Psoas muscle (tissue), 8 donors: ENCODE results near the gene GOLGA8A. TPM values are rescaled to one million over a fixed set of nuclear protein-coding genes. Genes with fewer than 3 reads are reported as not detected.
"Not testable (repeated sequence)": the region's sequence is repeated elsewhere in the genome, so short reads cannot be mapped to it uniquely, and the experiment has no call there.

Source experiments
- ATAC-seq, 4 donors: fragments of 200-7000 bp; cut with Tn5 transposase; one replicate each; pipeline ENCODE4 v1.9.1; 2020; ENCODE audit warnings: moderate library complexity in 3 of 4, mild to moderate bottlenecking in 2 of 4
- DNase-seq, 2 donors: peaks; one replicate each; pipeline ENCODE4 v3.0.0-alpha.2; 2020
- H3K27ac ChIP-seq: fragments of 200-600 bp; one replicate; pipeline ENCODE4 v1.8.0; 2022
- H3K27me3 ChIP-seq, 3 donors: fragments of 200-600 bp in 1 of 3; one replicate each; pipeline versions ENCODE4 v1.6.1 to v1.8.0; 2013 to 2022; ENCODE audit warnings: low read length in 2 of 3, mild to moderate bottlenecking in 2 of 3, moderate library complexity in 1 of 3; ENCODE audit not compliant: insufficient read depth in 3 of 3
- H3K36me3 ChIP-seq, 2 donors: fragments of 200-600 bp in 1 of 2; one replicate each; pipeline versions ENCODE4 v1.6.1 to v1.8.0; 2013 to 2022; ENCODE audit warnings: low read depth in 1 of 2, mild to moderate bottlenecking in 1 of 2, moderate library complexity in 1 of 2; ENCODE audit not compliant: insufficient read depth in 1 of 2
- H3K4me1 ChIP-seq: fragments of 200-600 bp; one replicate; pipeline ENCODE4 v1.8.0; 2022
- H3K4me3 ChIP-seq: fragments of 200-600 bp; one replicate; pipeline ENCODE4 v1.8.0; 2022; ENCODE audit warnings: mild to moderate bottlenecking
- H3K9me3 ChIP-seq: fragments of 200-600 bp; one replicate; pipeline ENCODE4 v1.8.0; 2022
- WGBS, 3 donors: extraction: QIAGEN DNeasy Blood & Tissue Kit; methylation state at CpG; one replicate each; pipeline versions ENCODE4 v1.1.6 to v1.1.7; 2013; 5-methylcytosine and 5-hydroxymethylcytosine counted together
- intact Hi-C, 2 donors: fragments of 100-400 bp; cut with DNase I; formaldehyde crosslinking; loops; one replicate each; pipeline versions ENCODE4 v1.11.0 to v1.14.2; 2022
- polyA plus RNA-seq, 3 donors: library from polyadenylated mRNA; stranded (reverse); fragments of 200-250 nt; gene quantifications; one replicate each; pipeline ENCODE4 v1.2.3, GENCODE V29; 2013
- total RNA-seq, 4 donors: library from RNA; stranded (reverse); fragmentation: NEBNext Ultra II Directional in 2 of 4; extraction: Animal tissue kit (Norgen Biotek cat#: 25700) in 2 of 4; gene quantifications; one replicate each; pipeline versions ENCODE4 v1.2.1 to v1.2.4, GENCODE V29; 2021 to 2023
- donor health status: healthy with polysubstance abuse.
- donor health status: DM: no; HTN: no; CAD: no; lungs with moderate emphysema.
- donor health status: Bipolar disorder and iron deficiency.
- donor health status: healthy.
- donor health status: DM: yes; HTN: yes; CAD: no.
- donor health status: DM: no; HTN: no; CAD: no.
- donor health status: DM: no; HTN: no; CAD: no.
- donor health status: DM: yes; HTN: yes; CAD: no.

The GOLGA8A gene
- total and polyA plus RNA-seq, 7 donors, result 3.5 to 17.8 (median 6.9) TPM

DNA sequence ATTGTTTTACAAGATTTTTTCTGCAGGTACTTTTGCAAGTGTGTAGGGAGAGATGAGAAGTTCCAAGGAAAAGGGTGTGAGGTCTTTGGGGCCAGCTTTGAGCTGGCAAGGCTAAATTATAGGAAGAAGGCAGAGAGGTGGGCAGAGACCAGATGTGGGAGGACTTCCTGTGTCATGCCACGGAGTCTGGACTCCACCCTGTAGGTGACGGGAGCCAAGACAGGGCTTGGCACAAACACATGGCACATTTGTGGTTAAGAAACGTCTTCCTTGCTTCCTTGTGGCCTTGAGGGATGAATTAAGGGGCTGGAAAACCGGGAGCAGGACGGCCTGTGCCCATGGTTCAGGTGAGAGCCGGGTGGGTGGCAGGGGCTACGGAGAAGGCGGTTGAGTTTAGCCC, 19.2 kb downstream of the GOLGA8A start:
- H3K9me3 ChIP-seq, H3K36me3 ChIP-seq, H3K4me1 ChIP-seq, ATAC-seq, intact Hi-C loops, H3K4me3 ChIP-seq, DNase-seq, H3K27ac ChIP-seq, H3K27me3 ChIP-seq: not testable (repeated sequence)
- WGBS, 3 donors, result 80 to 82% methylated on average over 8 of the region's 8 CpGs; no CpG with 5 or more reads in 1 of the 3 donors

DNA sequence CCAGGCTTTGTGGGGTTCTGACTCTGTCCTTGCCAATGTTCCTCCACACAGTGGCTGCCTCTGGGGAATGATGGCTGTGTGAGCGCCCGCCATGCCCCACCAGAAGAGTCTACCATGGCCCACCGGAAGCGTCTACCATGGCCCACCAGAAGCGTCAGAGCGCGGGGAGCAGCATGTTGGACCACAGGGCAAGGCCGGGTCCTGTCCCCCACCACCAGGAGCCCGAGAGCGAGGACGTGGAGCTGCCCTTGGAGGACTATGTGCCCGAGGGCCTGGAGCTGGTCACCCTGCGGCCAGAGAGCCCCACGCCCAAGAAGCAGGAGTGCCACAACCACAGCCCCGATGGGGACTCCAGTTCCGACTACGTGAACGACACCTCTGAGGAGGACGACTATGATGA, 28.1 kb downstream of the GOLGA8A start:
- WGBS, 3 donors, result 97 to 100% (median 99%) methylated on average over 4 to 9 of the region's 19 CpGs
- H3K4me3 ChIP-seq, H3K27ac ChIP-seq, ATAC-seq, H3K9me3 ChIP-seq, intact Hi-C loops, H3K36me3 ChIP-seq, H3K4me1 ChIP-seq, H3K27me3 ChIP-seq, DNase-seq: not testable (repeated sequence)

DNA sequence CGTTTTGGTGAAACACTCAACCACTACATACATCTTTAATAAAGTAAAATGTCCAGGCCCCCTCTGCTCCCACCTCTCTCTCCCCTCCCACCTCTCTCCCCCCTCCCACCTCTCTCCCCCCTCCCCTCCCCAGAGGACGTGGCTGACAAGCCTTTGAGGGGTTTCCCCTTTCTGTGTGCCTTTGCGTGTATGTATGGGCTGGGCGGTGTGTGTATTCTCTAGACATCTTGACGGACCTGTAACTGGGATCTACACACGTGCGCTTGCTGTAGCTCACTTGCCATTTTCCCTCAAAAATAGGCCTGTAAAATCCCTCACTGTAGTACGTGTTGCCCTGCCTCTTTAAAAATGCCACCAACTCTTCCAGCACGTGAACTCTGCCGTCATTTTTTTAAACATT, 28.6 kb downstream of the GOLGA8A start:
- H3K27ac ChIP-seq, ATAC-seq, H3K27me3 ChIP-seq, DNase-seq, intact Hi-C loops, H3K4me1 ChIP-seq, H3K36me3 ChIP-seq, H3K9me3 ChIP-seq, H3K4me3 ChIP-seq: not testable (repeated sequence)
- WGBS, 3 donors, result 64 to 81% (median 79%) methylated on average over 2 to 3 of the region's 10 CpGs

- no CpG with 5 or more reads among the region's 3 CpGs for WGBS, 3 donors
- intact Hi-C loops, ATAC-seq: not testable (repeated sequence)
These were observed 33.7 kb downstream of the GOLGA8A start for GRCh38 chr15:34403899-34404298.

GRCh38 chr15:34403160-34403598, 34.4 kb downstream of the GOLGA8A start:
- intact Hi-C loops, H3K27me3 ChIP-seq, DNase-seq, ATAC-seq, H3K4me3 ChIP-seq, H3K4me1 ChIP-seq, H3K9me3 ChIP-seq, H3K36me3 ChIP-seq, H3K27ac ChIP-seq: not testable (repeated sequence)
- 98 to 100% (median 99%) methylated on average over 1 of the region's 4 CpGs for WGBS, 3 donors

More at GRCh38 chr15:34403899-34404298, 33.7 kb downstream of the GOLGA8A start:
- H3K36me3 ChIP-seq, H3K4me1 ChIP-seq, DNase-seq, H3K9me3 ChIP-seq, H3K27ac ChIP-seq, H3K4me3 ChIP-seq, H3K27me3 ChIP-seq: not testable (repeated sequence)

DNA sequence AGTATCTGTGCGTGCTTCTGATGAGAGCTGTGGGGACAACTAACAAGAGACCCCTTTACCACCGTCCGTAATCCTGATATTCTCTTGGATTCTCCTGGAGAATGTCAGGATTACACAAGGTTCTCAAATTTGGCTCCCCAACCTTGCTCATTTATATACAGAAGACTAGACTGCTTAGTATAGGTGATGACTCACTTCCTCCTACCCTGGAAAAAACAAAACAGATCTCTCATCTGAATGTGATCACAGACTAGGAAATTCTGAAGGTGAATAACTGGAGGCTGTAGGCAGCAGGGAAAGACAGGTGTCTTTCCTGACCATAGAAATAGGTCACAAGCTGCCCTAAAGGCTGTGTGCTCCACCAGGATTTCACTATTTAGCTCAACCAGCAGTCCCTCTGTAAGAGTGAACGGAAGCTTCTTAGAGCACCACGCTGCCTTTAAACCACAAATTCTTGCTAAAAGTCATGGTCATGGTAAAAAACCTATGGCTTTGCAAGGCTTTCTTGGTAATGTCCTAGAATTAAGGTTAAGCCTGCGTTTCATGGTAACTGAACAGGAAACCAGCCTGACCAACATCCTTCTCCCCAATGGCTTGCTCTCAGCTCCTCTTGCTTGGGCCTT, 39.9 kb downstream of the GOLGA8A start:
- H3K4me1 ChIP-seq, H3K4me3 ChIP-seq, DNase-seq, H3K36me3 ChIP-seq, intact Hi-C loops, H3K27me3 ChIP-seq, H3K9me3 ChIP-seq: not testable (repeated sequence)
- 84 to 94% (median 90%) methylated on average over 2 to 3 of the region's 6 CpGs for WGBS, 3 donors
- peak overlapping the region; percentile 41 for H3K27ac ChIP-seq
- peak in 1 of 4 donors; percentile 52 for ATAC-seq

GRCh38 chr15:34392981-34393380, 44.6 kb downstream of the GOLGA8A start:
- H3K27ac ChIP-seq, H3K27me3 ChIP-seq, DNase-seq, ATAC-seq, H3K4me3 ChIP-seq, H3K9me3 ChIP-seq, H3K4me1 ChIP-seq, H3K36me3 ChIP-seq, intact Hi-C loops: not testable (repeated sequence)
- 100% methylated on average over 2 of the region's 2 CpGs; no CpG with 5 or more reads in 2 of the 3 donors for WGBS, 3 donors

DNA sequence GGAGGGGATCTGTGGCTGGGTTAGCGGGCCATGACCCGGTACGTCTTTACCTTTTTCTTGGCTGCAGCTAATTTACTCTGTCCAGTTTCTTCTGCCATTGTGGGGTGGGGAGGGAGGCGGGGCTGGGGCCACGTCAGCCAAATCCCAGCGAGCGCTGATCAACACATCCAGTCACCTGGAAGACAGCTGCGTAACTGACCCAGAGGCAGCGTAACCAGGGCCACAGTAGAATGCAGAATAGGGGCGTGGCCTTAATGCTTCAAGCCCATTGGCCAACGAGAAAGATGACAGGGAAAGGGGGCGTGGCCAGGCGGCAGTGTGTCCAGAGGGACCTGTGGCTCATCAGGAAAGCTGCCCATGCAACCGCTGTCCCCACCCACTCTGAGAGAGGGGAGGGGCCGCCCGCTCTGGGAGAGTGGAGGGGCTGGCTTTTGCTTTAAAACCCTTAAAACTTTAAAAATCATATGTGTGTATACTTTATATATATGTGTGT, 48.0 kb downstream of the GOLGA8A start:
- H3K9me3 ChIP-seq, H3K4me1 ChIP-seq, H3K27ac ChIP-seq, ATAC-seq, H3K27me3 ChIP-seq, H3K36me3 ChIP-seq, H3K4me3 ChIP-seq, DNase-seq, intact Hi-C loops: not testable (repeated sequence)
- WGBS, 3 donors, result no CpG with 5 or more reads among the region's 16 CpGs

Other genes starting within 250 kb of the GOLGA8A start
- 10 to 100 TPM; 12.2 to 19.5 (median 16.4) TPM for gene KATNBL1, start 227.7 kb downstream of the GOLGA8A start, total RNA-seq
- 10 to 100 TPM; 10.4 to 22.3 (median 17.5) TPM for gene KATNBL1, start 227.7 kb downstream of the GOLGA8A start, polyA plus RNA-seq
- 100 to 1,000 TPM in 3 of 4 donors, 10 to 100 TPM in 1; 95.8 to 120 (median 107) TPM for gene EMC4, start 212.8 kb downstream of the GOLGA8A start, total RNA-seq
- 100 to 1,000 TPM; 145 to 206 (median 163) TPM for gene EMC4, start 212.8 kb downstream of the GOLGA8A start, polyA plus RNA-seq
- 10 to 100 TPM in 3 of 4 donors, 1 to 10 TPM in 1; 8.7 to 22.1 (median 18.8) TPM for gene SLC12A6, start 100.0 kb downstream of the GOLGA8A start, total RNA-seq
- gene SLC12A6, start 100.0 kb downstream of the GOLGA8A start, polyA plus RNA-seq, result 10 to 100 TPM in 1 of 3 donors, 1 to 10 TPM in 2; 2.3 to 12.3 (median 5.3) TPM
- gene NOP10, start 94.7 kb downstream of the GOLGA8A start, total RNA-seq, result 100 to 1,000 TPM; 123 to 146 (median 134) TPM
- gene NOP10, start 94.7 kb downstream of the GOLGA8A start, polyA plus RNA-seq, result 100 to 1,000 TPM; 241 to 441 (median 274) TPM
- gene NUTM1, start 94.5 kb downstream of the GOLGA8A start, total RNA-seq, result not detected
- under 1 TPM in 1 of 3 donors, not detected in 2; 0.01 TPM for gene NUTM1, start 94.5 kb downstream of the GOLGA8A start, polyA plus RNA-seq
- 10 to 100 TPM in 2 of 4 donors, 1 to 10 TPM in 2; 8.4 to 13.1 (median 10.2) TPM for gene LPCAT4, start 70.6 kb downstream of the GOLGA8A start, total RNA-seq
- gene LPCAT4, start 70.6 kb downstream of the GOLGA8A start, polyA plus RNA-seq, result 1 to 10 TPM; 6.7 to 8.5 (median 7.7) TPM
- gene GOLGA8B, start 145.8 kb upstream of the GOLGA8A start, total RNA-seq, result 1 to 10 TPM; 5.3 to 9.3 (median 6.0) TPM
- gene GOLGA8B, start 145.8 kb upstream of the GOLGA8A start, polyA plus RNA-seq, result 1 to 10 TPM; 2.3 to 4.4 (median 3.9) TPM